Coronary artery (tissue), 2 donors: ENCODE measurements around the gene ABCG1.
A peak's percentile ranks its signal among the peaks of the same experiment; 100 is the strongest.

Experiments used
- DNase-seq: peaks from one replicate; pipeline ENCODE4 v3.0.0-alpha.2; 2017; ENCODE audit warnings: low spot score
- H3K27ac ChIP-seq, 2 donors: fragments of 200-600 bp; sonication (generic); one replicate each; pipeline ENCODE4 v1.5.1; 2016 to 2019
- H3K4me3 ChIP-seq: fragments of 200-600 bp; sonication (generic); 2 replicates; pipeline ENCODE4 v1.5.1; 2016; ENCODE audit warnings: mild to moderate bottlenecking, moderate library complexity
- CTCF ChIP-seq: fragments of 200-600 bp; sonication (generic); IDR thresholded peaks from one replicate; pipeline ENCODE4 v1.5.1; 2019; ENCODE audit warnings: antibody characterized with exemption

Gene ABCG1

GRCh38 chr21:42256316-42256715 is 37.4 kb downstream of the ABCG1 start:
- TF ChIP-seq CTCF, result no peak
- no peak overlapping the region for H3K27ac ChIP-seq
- no peak overlapping the region for H3K4me3 ChIP-seq
- no peak for DNase-seq

GRCh38 chr21:42257091-42257765 is 38.3 kb downstream of the ABCG1 start:
- TF ChIP-seq CTCF, result no peak
- DNase-seq, result no peak
- Histone ChIP-seq H3K4me3 (no peak overlapping the region), H3K27ac (no peak overlapping the region)

- Histone ChIP-seq H3K4me3 (no peak overlapping the region), H3K27ac (no peak overlapping the region)
- TF ChIP-seq CTCF, result peak; percentile 60
- DNase-seq, result no peak
Measured at GRCh38 chr21:42258150-42258884, 39.4 kb downstream of the ABCG1 start.

- H3K27ac ChIP-seq, result no peak overlapping the region
- H3K4me3 ChIP-seq, result no peak overlapping the region
- no peak for TF ChIP-seq CTCF
- no peak for DNase-seq
Measured at GRCh38 chr21:42258885-42259407, 40.0 kb downstream of the ABCG1 start.

GRCh38 chr21:42260121-42260520 is 41.2 kb downstream of the ABCG1 start:
- no peak overlapping the region for H3K27ac ChIP-seq
- no peak for TF ChIP-seq CTCF
- no peak overlapping the region for H3K4me3 ChIP-seq
- DNase-seq, result no peak

GRCh38 chr21:42261829-42262200 is 42.9 kb downstream of the ABCG1 start:
- no peak overlapping the region for H3K4me3 ChIP-seq
- no peak for DNase-seq
- H3K27ac ChIP-seq, result peak overlapping the region in 1 of 2 donors; percentile 60
- no peak for TF ChIP-seq CTCF

GRCh38 chr21:42262831-42263231 is 43.9 kb downstream of the ABCG1 start:
- no peak for DNase-seq
- TF ChIP-seq CTCF, result no peak
- Histone ChIP-seq H3K4me3 (no peak overlapping the region), H3K27ac (peak overlapping the region in 1 of 2 donors; percentile 60)
